GM21723 (cell line): ENCODE data around the gene ASPHD1.
"Not testable (repeated sequence)": the region's sequence is repeated elsewhere in the genome, so short reads cannot be mapped to it uniquely, and the experiment has no call there.

Source experiments
- ATAC-seq: cut with Tn5 transposase; IDR thresholded peaks from one replicate; pipeline ENCODE4 v1.9.1; 2021; ENCODE audit warnings: mild to moderate bottlenecking, moderate library complexity; ENCODE audit not compliant: unreplicated experiment

ASPHD1 gene

GRCh38 chr16:29927070-29927905, 27.0 kb downstream of the ASPHD1 start:
- ATAC-seq: no peak

GRCh38 chr16:29931750-29932149, 31.5 kb downstream of the ASPHD1 start:
- not testable (repeated sequence) for ATAC-seq

- no peak for ATAC-seq
Measured at GRCh38 chr16:29940656-29941055, 40.4 kb downstream of the ASPHD1 start.

GRCh38 chr16:29943846-29944799, 43.8 kb downstream of the ASPHD1 start:
- ATAC-seq: no peak

- ATAC-seq: no peak
Measured at GRCh38 chr16:29947897-29948296, 47.6 kb downstream of the ASPHD1 start.

GRCh38 chr16:29950806-29951461, 50.6 kb downstream of the ASPHD1 start:
- no peak for ATAC-seq

GRCh38 chr16:29951625-29952365, 51.5 kb downstream of the ASPHD1 start:
- no peak for ATAC-seq
